ENCODE results near the gene DLEC1.

The DLEC1 gene

GRCh38 chr3:38036286-38036685, 2.7 kb upstream of the DLEC1 start:
- no peak for TF ChIP-seq SIN3A (IDR thresholded peaks at IDR 0.05; ENCODE audit: borderline replicate concordance, insufficient read depth, low read length)
- TF ChIP-seq TAF1 (IDR thresholded peaks at IDR 0.05; ENCODE audit: borderline replicate concordance, insufficient read depth, low read length): no peak
- TF ChIP-seq REST (IDR thresholded peaks at IDR 0.05; ENCODE audit: insufficient read depth in 1 of 2, low read depth in 2 of 2, low read length in 2 of 2): no peak
- TF ChIP-seq FOXP2 (optimal IDR thresholded peaks at IDR 0.05; ENCODE audit: borderline replicate concordance, extremely low read depth, extremely low read length, insufficient read depth): no peak
- TF ChIP-seq POLR2AphosphoS5 (IDR thresholded peaks at IDR 0.05; ENCODE audit: low read depth, low read length): no peak

DNA sequence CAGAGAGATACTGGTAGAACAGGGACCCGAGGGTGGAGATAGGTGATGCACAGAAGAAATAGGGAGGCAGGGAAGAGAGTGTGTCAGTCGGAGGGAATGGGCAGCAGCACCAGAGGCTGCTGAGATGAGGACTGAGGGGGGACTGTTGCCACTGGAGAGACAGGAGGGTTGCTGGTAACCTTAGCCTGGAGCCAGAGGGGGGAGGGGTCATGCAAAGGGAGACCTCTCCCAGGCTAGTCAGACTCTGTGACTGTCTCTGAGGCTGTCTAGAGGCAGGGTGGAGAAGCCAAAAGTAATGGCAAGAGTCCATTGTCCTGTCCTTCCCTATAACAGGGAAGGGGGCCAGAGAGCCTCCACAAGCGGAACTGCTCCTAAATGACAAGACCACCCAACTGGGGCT, 2.1 kb upstream of the DLEC1 start:
- TF ChIP-seq FOXP2 (optimal IDR thresholded peaks at IDR 0.05; ENCODE audit: borderline replicate concordance, extremely low read depth, extremely low read length, insufficient read depth): no peak
- no peak for TF ChIP-seq POLR2AphosphoS5 (IDR thresholded peaks at IDR 0.05; ENCODE audit: low read depth, low read length)
- TF ChIP-seq REST (IDR thresholded peaks at IDR 0.05; ENCODE audit: insufficient read depth in 1 of 2, low read depth in 2 of 2, low read length in 2 of 2): no peak
- TF ChIP-seq TAF1 (IDR thresholded peaks at IDR 0.05; ENCODE audit: borderline replicate concordance, insufficient read depth, low read length): no peak
- no peak for TF ChIP-seq SIN3A (IDR thresholded peaks at IDR 0.05; ENCODE audit: borderline replicate concordance, insufficient read depth, low read length)

DNA sequence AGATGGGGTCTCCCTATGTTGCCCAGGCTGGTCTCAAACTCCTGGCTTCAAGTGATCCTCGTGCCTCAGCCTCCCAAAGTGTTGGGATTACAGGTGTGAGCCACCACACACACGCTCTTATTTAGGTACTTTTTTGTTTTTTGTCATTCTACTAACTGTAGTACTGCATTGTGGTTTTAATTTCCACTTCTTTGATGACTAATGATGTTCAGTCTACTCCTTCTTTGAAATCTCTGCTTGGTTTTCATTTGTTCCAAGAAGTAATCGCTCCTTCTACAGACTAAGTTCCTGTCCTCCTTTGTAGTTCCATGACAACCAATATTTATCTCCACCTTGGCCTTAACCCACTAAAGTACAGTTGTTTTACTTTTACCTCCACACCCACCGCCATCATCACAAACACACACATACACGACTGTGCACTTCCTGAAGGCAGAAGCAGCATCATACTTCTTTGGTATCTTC, 529 bp upstream of the DLEC1 start:
- TF ChIP-seq FOXP2 (optimal IDR thresholded peaks at IDR 0.05; ENCODE audit: borderline replicate concordance, extremely low read depth, extremely low read length, insufficient read depth): no peak
- TF ChIP-seq SIN3A (IDR thresholded peaks at IDR 0.05; ENCODE audit: borderline replicate concordance, insufficient read depth, low read length): no peak
- TF ChIP-seq TAF1 (IDR thresholded peaks at IDR 0.05; ENCODE audit: borderline replicate concordance, insufficient read depth, low read length): no peak
- no peak for TF ChIP-seq REST (IDR thresholded peaks at IDR 0.05; ENCODE audit: insufficient read depth in 1 of 2, low read depth in 2 of 2, low read length in 2 of 2)
- no peak for TF ChIP-seq POLR2AphosphoS5 (IDR thresholded peaks at IDR 0.05; ENCODE audit: low read depth, low read length)

GRCh38 chr3:38039899-38040261, 872 bp downstream of the DLEC1 start:
- TF ChIP-seq SIN3A (IDR thresholded peaks at IDR 0.05; ENCODE audit: borderline replicate concordance, insufficient read depth, low read length) (no peak), TAF1 (IDR thresholded peaks at IDR 0.05; ENCODE audit: borderline replicate concordance, insufficient read depth, low read length) (no peak)

GRCh38 chr3:38040401-38040800, 1.4 kb downstream of the DLEC1 start:
- TF ChIP-seq POLR2AphosphoS5 (IDR thresholded peaks at IDR 0.05; ENCODE audit: low read depth, low read length) (no peak), FOXP2 (optimal IDR thresholded peaks at IDR 0.05; ENCODE audit: borderline replicate concordance, extremely low read depth, extremely low read length, insufficient read depth) (no peak), SIN3A (IDR thresholded peaks at IDR 0.05; ENCODE audit: borderline replicate concordance, insufficient read depth, low read length) (no peak), REST (IDR thresholded peaks at IDR 0.05; ENCODE audit: insufficient read depth in 1 of 2, low read depth in 2 of 2, low read length in 2 of 2) (no peak), TAF1 (IDR thresholded peaks at IDR 0.05; ENCODE audit: borderline replicate concordance, insufficient read depth, low read length) (no peak)

Measured in PFSK-1 (cell line).